IMR-90 (cell line): Measurements from ENCODE around the gene VIPR2. TPM values are rescaled to one million over a fixed set of nuclear protein-coding genes. Genes with fewer than 3 reads are reported as not detected.

Experiments
- ATAC-seq: fragments of 200-7000 bp; cut with Tn5 transposase; 2 replicates; pipeline ENCODE4 v1.9.1; 2020; ENCODE audit warnings: low read depth, mild to moderate bottlenecking, moderate library complexity
- BruUV-seq: library from RNA; stranded (reverse); fragments of 400-500 nt; replicated peaks from 2 replicates; lab custom pipeline; 2021; lab: Mats Ljungman, UMichigan
- CTCF ChIA-PET: fragments of 300-600 bp; formaldehyde crosslinking; extraction: SDS; loops from one replicate; lab custom pipeline; 2021; ENCODE audit warnings: antibody characterized with exemption; lab: Yijun Ruan, JAX
- POLR2A ChIA-PET: fragments of 300-600 bp; sonication (Branson Sonifier 250); formaldehyde crosslinking; loops from one replicate; lab custom pipeline; 2022; ENCODE audit warnings: antibody characterized with exemption; ENCODE audit not compliant: unreplicated experiment; lab: Charles Lee
- DNase-seq: peaks from one replicate; pipeline ENCODE4 v3.0.0; 2013
- H2AFZ ChIP-seq: replicated peaks from 2 replicates; pipeline ENCODE3; 2013; ENCODE audit warnings: low read length, mild to moderate bottlenecking; ENCODE audit not compliant: poor library complexity
- H2AK5ac ChIP-seq: 2 replicates; pipeline ENCODE4 v1.6.1; 2013; ENCODE audit warnings: low read depth, low read length, inconsistent platforms
- H2AK9ac ChIP-seq: replicated peaks from 2 replicates; pipeline ENCODE3; 2013; ENCODE audit warnings: mild to moderate bottlenecking, low read depth, low read length, moderate library complexity; ENCODE audit not compliant: poor library complexity
- H2BK120ac ChIP-seq: 2 replicates; pipeline ENCODE4 v1.6.1; 2013; ENCODE audit warnings: low read depth, low read length, inconsistent platforms
- H2BK15ac ChIP-seq: 3 replicates; pipeline ENCODE4 v1.6.1; 2013; ENCODE audit warnings: low read depth, low read length, inconsistent platforms
- H2BK20ac ChIP-seq: 2 replicates; pipeline ENCODE4 v1.6.1; 2013; ENCODE audit warnings: low read depth, mild to moderate bottlenecking, inconsistent platforms, low read length, moderate library complexity
- H2BK5ac ChIP-seq: 2 replicates; pipeline ENCODE4 v1.6.1; 2013; ENCODE audit warnings: mild to moderate bottlenecking, low read depth, low read length, inconsistent platforms; ENCODE audit not compliant: poor library complexity, severe bottlenecking
- H3K14ac ChIP-seq: replicated peaks from 2 replicates; pipeline ENCODE4 v1.6.1; 2013; ENCODE audit warnings: low read depth, low read length, inconsistent platforms
- H3K18ac ChIP-seq: 2 replicates; pipeline ENCODE4 v1.6.1; 2013; ENCODE audit warnings: low read depth, low read length, control low read depth
- H3K23ac ChIP-seq: 2 replicates; pipeline ENCODE4 v1.6.1; 2013; ENCODE audit warnings: low read depth, low read length, inconsistent platforms
- H3K27ac ChIP-seq: 2 replicates; pipeline ENCODE4 v1.5.1; 2013; ENCODE audit warnings: mild to moderate bottlenecking, control low read depth, low read length; ENCODE audit not compliant: insufficient read depth
- H3K27me3 ChIP-seq: 2 replicates; pipeline ENCODE4 v1.6.1; 2013; ENCODE audit warnings: low read length; ENCODE audit not compliant: control insufficient read depth, insufficient read depth
- H3K36me3 ChIP-seq: 2 replicates; pipeline ENCODE4 v1.6.1; 2013; ENCODE audit warnings: low read length, mixed read lengths; ENCODE audit not compliant: control insufficient read depth, insufficient read depth
- H3K4ac ChIP-seq: 2 replicates; pipeline ENCODE4 v1.6.1; 2013; ENCODE audit warnings: low read depth, low read length, inconsistent platforms
- H3K4me1 ChIP-seq: 2 replicates; pipeline ENCODE4 v1.6.1; 2013; ENCODE audit warnings: low read length, mixed read lengths; ENCODE audit not compliant: control insufficient read depth, insufficient read depth
- H3K4me2 ChIP-seq: 2 replicates; pipeline ENCODE4 v1.6.1; 2013; ENCODE audit warnings: low read depth, mild to moderate bottlenecking, control low read depth, low read length, moderate library complexity
- H3K4me3 ChIP-seq: 2 replicates; pipeline ENCODE4 v1.5.1; 2013; ENCODE audit warnings: low read depth, mild to moderate bottlenecking, control low read depth, low read length, moderate library complexity; ENCODE audit not compliant: insufficient read depth
- H3K56ac ChIP-seq: 2 replicates; pipeline ENCODE4 v1.6.1; 2013; ENCODE audit warnings: low read length, inconsistent platforms; ENCODE audit not compliant: insufficient read depth; ENCODE audit errors: extremely low read depth
- H3K79me1 ChIP-seq, 2 experiments: 2 replicates each; pipeline ENCODE4 v1.6.1; 2013; ENCODE audit warnings: low read length in 2 of 2, inconsistent platforms in 1 of 2, low read depth in 1 of 2
- H3K9ac ChIP-seq: 2 replicates; pipeline ENCODE4 v1.6.1; 2013; ENCODE audit warnings: low read depth, low read length, control low read depth
- H3K9me1 ChIP-seq: 2 replicates; pipeline ENCODE4 v1.6.1; 2013; ENCODE audit warnings: low read length, inconsistent platforms; ENCODE audit not compliant: insufficient read depth
- H3K9me3 ChIP-seq: 2 replicates; pipeline ENCODE4 v1.6.1; 2013; ENCODE audit warnings: low read length; ENCODE audit not compliant: control insufficient read depth, insufficient read depth
- H4K20me1 ChIP-seq: 2 replicates; pipeline ENCODE4 v1.6.1; 2013; ENCODE audit warnings: low read length, inconsistent platforms; ENCODE audit not compliant: insufficient read depth
- H4K5ac ChIP-seq: 2 replicates; pipeline ENCODE4 v1.6.1; 2013; ENCODE audit warnings: mild to moderate bottlenecking, low read depth, low read length, control low read depth
- H4K8ac ChIP-seq, 2 experiments: 2 replicates each; pipeline ENCODE4 v1.6.1; 2013; ENCODE audit warnings: low read depth in 2 of 2, low read length in 2 of 2, control low read depth in 1 of 2, inconsistent platforms in 1 of 2
- H4K91ac ChIP-seq: 2 replicates; pipeline ENCODE4 v1.6.1; 2013; ENCODE audit warnings: low read depth, low read length, inconsistent platforms; ENCODE audit not compliant: insufficient read depth
- BHLHE40 ChIP-seq: fragments of 150-350 bp; IDR thresholded peaks from 2 replicates; pipeline ENCODE4 v1.6.1; 2016; ENCODE audit warnings: mild to moderate bottlenecking, low read depth, low read length
- CTCF ChIP-seq: conservative IDR thresholded peaks from 2 replicates; pipeline ENCODE4 v1.5.1; 2012; ENCODE audit warnings: mild to moderate bottlenecking, low read depth, low read length, improper control_type of control experiment
- RAD21 ChIP-seq: IDR thresholded peaks from 2 replicates; pipeline ENCODE4 v1.6.1; 2012; ENCODE audit warnings: low read length, improper control_type of control experiment
- WGBS, 2 experiments: methylation state at CpG; one replicate each; pipeline versions ENCODE4 v1.1.5 to v1.1.7; 2013; ENCODE audit warnings: missing lambda C conversion rate in 2 of 2; ENCODE audit not compliant: insufficient read length in 1 of 2; ENCODE audit errors: extremely low coverage in 2 of 2; 5-methylcytosine and 5-hydroxymethylcytosine counted together
- dilution Hi-C: fragments of 300-500 bp; cut with HindIII; formaldehyde crosslinking; loops from one replicate; pipeline ENCODE4 v1.14.3; 2018; ENCODE audit warnings: low sequenced_read_pairs; ENCODE audit not compliant: unreplicated experiment
- in situ Hi-C: fragments of 300-500 bp; cut with MboI; formaldehyde crosslinking; loops from 3 replicates; pipeline ENCODE4 v1.14.3; 2019; ENCODE audit warnings: low sequenced_read_pairs, inconsistent platforms, mixed read lengths
- intact Hi-C: fragments of 100-400 bp; cut with micrococcal nuclease; formaldehyde crosslinking; loops from 2 replicates; pipeline ENCODE4 v1.10.0; 2022
- polyA plus RNA-seq, 3 experiments: library from polyadenylated mRNA; depleted of rRNA; stranded (reverse); fragments of >200 nt; gene quantifications; 2 replicates each; pipeline ENCODE4 v1.2.3, GENCODE V29; 2012; ENCODE audit warnings: low replicate concordance in 1 of 3
- total RNA-seq: library from RNA; depleted of rRNA; stranded (reverse); fragments of >200 nt; gene quantifications from 2 replicates; pipeline ENCODE4 v1.2.3, GENCODE V29; 2012

VIPR2 gene
- total and polyA plus RNA-seq, 2 of the 4 experiments (the other 2 are of a cell fraction), result not detected

- H3K23ac ChIP-seq, result no peak overlapping the region
- H3K27ac ChIP-seq, result no peak overlapping the region
- no peaks in the 10 kb centered on the region for H4K20me1 ChIP-seq
- ChIA-PET CTCF (no interaction called here), POLR2A (no interaction called here)
- H3K56ac ChIP-seq, result no peak overlapping the region
- no CpG with 5 or more reads among the region's 6 CpGs for WGBS, 2 experiments
- DNase-seq, result no peak
- no TSS peak for BruUV-seq
- no peaks in the 10 kb centered on the region for H3K36me3 ChIP-seq
- no peak overlapping the region for H3K9ac ChIP-seq
- no peak overlapping the region for H2BK5ac ChIP-seq
- in situ Hi-C loops (no loop called here), dilution Hi-C loops (no loop called here), intact Hi-C loops (no loop called here)
- no peak overlapping the region for H2BK20ac ChIP-seq
- H2AK5ac ChIP-seq, result no peak overlapping the region
- no peak overlapping the region for H4K91ac ChIP-seq
- H3K4ac ChIP-seq, result no peak overlapping the region
- no peaks in the 10 kb centered on the region for H3K27me3 ChIP-seq
- H4K5ac ChIP-seq, result no peak overlapping the region
- no peak overlapping the region for H2AFZ ChIP-seq
- H2BK15ac ChIP-seq, result no peak overlapping the region
- ATAC-seq, result no peak
- no peaks in the 10 kb centered on the region for H3K9me1 ChIP-seq
- H2AK9ac ChIP-seq, result no peak overlapping the region
- no peak overlapping the region for H2BK120ac ChIP-seq
- no peak overlapping the region for H3K14ac ChIP-seq
- H3K4me2 ChIP-seq, result no peak overlapping the region
- no peak overlapping the region for H3K4me3 ChIP-seq
- no peaks in the 10 kb centered on the region for H3K79me1 ChIP-seq
- H3K4me1 ChIP-seq, result no peaks in the 10 kb centered on the region
- no peak overlapping the region for H4K8ac ChIP-seq
- no peak overlapping the region for H3K18ac ChIP-seq
- peaks cover 19% of the 10 kb centered on the region for H3K9me3 ChIP-seq
- TF ChIP-seq RAD21, result no peak
- TF ChIP-seq BHLHE40, result no peak
- no peak for TF ChIP-seq CTCF
Observed at GRCh38 chr7:159078911-159079270, 65.8 kb downstream of the VIPR2 start.
